ENCODE data around the gene CCDC179. TPM values are rescaled to one million over a fixed set of nuclear protein-coding genes. Genes with fewer than 3 reads are reported as not detected.

Gene CCDC179
- total RNA-seq: not detected

GRCh38 chr11:22860241-22860640, at the start of gene CCDC179:
CCDC179 (minus strand) TSS chr11:22860474; CDS start chr11:22860421, 53 bp downstream.
- Histone ChIP-seq H3K4me1 (no peaks in the 10 kb centered on the region), H3K27me3 (no peaks in the 10 kb centered on the region), H3K9me3 (no peaks in the 10 kb centered on the region), H3K36me3 (no peaks in the 10 kb centered on the region), H3K27ac (no peak within 1 kb of the TSS), H3K4me3 (no peak within 1 kb of the TSS)
- intact Hi-C loops (cut with DNase I; ENCODE audit: low total_unique reads) (no loop called here), in situ Hi-C loops (cut with MboI; ENCODE audit: low sequenced_read_pairs in 4 of 4) (no loop called here)
- ATAC-seq: no peak
- TF ChIP-seq POLR2A (IDR thresholded peaks at IDR 0.05) (no peak), CTCF (IDR thresholded peaks at IDR 0.05 in 4 of 5, conservative IDR thresholded peaks at IDR 0.05 in 1 of 5) (no peak)
- no peak for DNase-seq

- no peaks in the 10 kb centered on the region for H3K27me3 ChIP-seq
- in situ Hi-C loops (cut with MboI; ENCODE audit: low sequenced_read_pairs in 4 of 4) (no loop called here), intact Hi-C loops (cut with DNase I; ENCODE audit: low total_unique reads) (no loop called here)
- H3K36me3 ChIP-seq: no peaks in the 10 kb centered on the region
- H3K9me3 ChIP-seq: no peaks in the 10 kb centered on the region
- no peak overlapping the region for H3K27ac ChIP-seq
- no peaks in the 10 kb centered on the region for H3K4me1 ChIP-seq
- no peak for ATAC-seq
- no peak overlapping the region for H3K4me3 ChIP-seq
- DNase-seq: no peak
- no peak for TF ChIP-seq POLR2A (IDR thresholded peaks at IDR 0.05)
- TF ChIP-seq CTCF (IDR thresholded peaks at IDR 0.05 in 4 of 5, conservative IDR thresholded peaks at IDR 0.05 in 1 of 5): no peak
Measured at GRCh38 chr11:22903782-22904181, 43.5 kb upstream of the CCDC179 start.

GRCh38 chr11:22901603-22902002, 41.3 kb upstream of the CCDC179 start:
- Histone ChIP-seq H3K4me1 (no peaks in the 10 kb centered on the region), H3K27me3 (no peaks in the 10 kb centered on the region), H3K9me3 (no peaks in the 10 kb centered on the region), H3K4me3 (no peak overlapping the region), H3K36me3 (no peaks in the 10 kb centered on the region), H3K27ac (no peak overlapping the region)
- DNase-seq: no peak
- ATAC-seq: no peak
- in situ Hi-C loops (cut with MboI; ENCODE audit: low sequenced_read_pairs in 4 of 4): no loop called here
- intact Hi-C loops (cut with DNase I; ENCODE audit: low total_unique reads): no loop called here
- TF ChIP-seq POLR2A (IDR thresholded peaks at IDR 0.05): no peak
- TF ChIP-seq CTCF (IDR thresholded peaks at IDR 0.05 in 4 of 5, conservative IDR thresholded peaks at IDR 0.05 in 1 of 5): no peak

GRCh38 chr11:22900764-22901486, 40.7 kb upstream of the CCDC179 start:
- ATAC-seq (no peak), DNase-seq (no peak)
- Histone ChIP-seq H3K27ac (no peak overlapping the region), H3K4me3 (no peak overlapping the region), H3K9me3 (no peaks in the 10 kb centered on the region), H3K36me3 (no peaks in the 10 kb centered on the region), H3K27me3 (no peaks in the 10 kb centered on the region), H3K4me1 (no peaks in the 10 kb centered on the region)
- in situ Hi-C loops (cut with MboI; ENCODE audit: low sequenced_read_pairs in 4 of 4): no loop called here
- intact Hi-C loops (cut with DNase I; ENCODE audit: low total_unique reads): no loop called here
- TF ChIP-seq POLR2A (IDR thresholded peaks at IDR 0.05): no peak
- TF ChIP-seq CTCF (IDR thresholded peaks at IDR 0.05 in 4 of 5, conservative IDR thresholded peaks at IDR 0.05 in 1 of 5): no peak

GRCh38 chr11:22898036-22898435, 37.8 kb upstream of the CCDC179 start:
- Histone ChIP-seq H3K9me3 (no peaks in the 10 kb centered on the region), H3K4me3 (no peak overlapping the region), H3K27me3 (no peaks in the 10 kb centered on the region), H3K36me3 (no peaks in the 10 kb centered on the region), H3K27ac (no peak overlapping the region), H3K4me1 (no peaks in the 10 kb centered on the region)
- intact Hi-C loops (cut with DNase I; ENCODE audit: low total_unique reads) (no loop called here), in situ Hi-C loops (cut with MboI; ENCODE audit: low sequenced_read_pairs in 4 of 4) (no loop called here)
- DNase-seq: no peak
- no peak for TF ChIP-seq CTCF (IDR thresholded peaks at IDR 0.05 in 4 of 5, conservative IDR thresholded peaks at IDR 0.05 in 1 of 5)
- TF ChIP-seq POLR2A (IDR thresholded peaks at IDR 0.05): no peak
- ATAC-seq: no peak

Measured in gastrocnemius medialis (tissue), 4 donors.